HG03159 (cell line): ENCODE data around the gene PROB1.
"Not testable (repeated sequence)": the region's sequence is repeated elsewhere in the genome, so short reads cannot be mapped to it uniquely, and the experiment has no call there.

ENCODE experiments used
- ATAC-seq: cut with Tn5 transposase; IDR thresholded peaks from one replicate; pipeline ENCODE4 v1.9.1; 2021; ENCODE audit warnings: mild to moderate bottlenecking, moderate library complexity; ENCODE audit not compliant: unreplicated experiment

The PROB1 gene

GRCh38 chr5:139394654-139395566 is at the start of gene PROB1:
Gene PROB1 (minus strand): TSS chr5:139395104. CDS start chr5:139395081, 23 bp downstream.
- ATAC-seq, result no peak

- ATAC-seq, result no peak
These were observed 49.0 kb upstream of the PROB1 start for GRCh38 chr5:139443831-139444453.

GRCh38 chr5:139440416-139440815 is 45.5 kb upstream of the PROB1 start:
- ATAC-seq, result not testable (repeated sequence)

- ATAC-seq, result peak; percentile 92
These were observed 44.4 kb upstream of the PROB1 start, which contains the start of gene DNAJC18 for GRCh38 chr5:139439013-139439903. Gene DNAJC18 (minus strand): TSS chr5:139439525. CDS start chr5:139439445, 80 bp downstream.

GRCh38 chr5:139438707-139439012 is 43.8 kb upstream of the PROB1 start:
- no peak for ATAC-seq

GRCh38 chr5:139435676-139436075 is 40.8 kb upstream of the PROB1 start:
- ATAC-seq, result no peak

- ATAC-seq, result no peak
These were observed 36.8 kb upstream of the PROB1 start for GRCh38 chr5:139431706-139432105.

- no peak for ATAC-seq
These were observed 35.1 kb upstream of the PROB1 start for GRCh38 chr5:139430015-139430414.

GRCh38 chr5:139426203-139426885 is 31.4 kb upstream of the PROB1 start:
- no peak for ATAC-seq

- no peak for ATAC-seq
These were observed 30.6 kb upstream of the PROB1 start for GRCh38 chr5:139425497-139425896.

- ATAC-seq, result no peak
These were observed 27.5 kb upstream of the PROB1 start for GRCh38 chr5:139422307-139422893.

GRCh38 chr5:139419226-139420192 is 24.6 kb upstream of the PROB1 start:
- ATAC-seq, result no peak

GRCh38 chr5:139418793-139419192 is 23.9 kb upstream of the PROB1 start:
- no peak for ATAC-seq

GRCh38 chr5:139417214-139417613 is 22.3 kb upstream of the PROB1 start:
- ATAC-seq, result no peak

- ATAC-seq, result no peak
These were observed 21.7 kb upstream of the PROB1 start for GRCh38 chr5:139416651-139417050.

- no peak for ATAC-seq
These were observed 21.0 kb upstream of the PROB1 start for GRCh38 chr5:139415869-139416268.

GRCh38 chr5:139415221-139415861 is 20.4 kb upstream of the PROB1 start:
- ATAC-seq, result no peak

- no peak for ATAC-seq
These were observed 19.8 kb upstream of the PROB1 start for GRCh38 chr5:139414581-139415130.
